Stimulated activated naive CD4-positive, alpha-beta T cell (primary cell): Measurements from ENCODE around the gene CACNA1A.
"Not testable (repeated sequence)": the region's sequence is repeated elsewhere in the genome, so short reads cannot be mapped to it uniquely, and the experiment has no call there.

Experiments
- DNase-seq, 6 experiments: peaks; one replicate each; lab custom pipeline; 2025; lab: John Stamatoyannopoulos, UW

CACNA1A gene

DNA sequence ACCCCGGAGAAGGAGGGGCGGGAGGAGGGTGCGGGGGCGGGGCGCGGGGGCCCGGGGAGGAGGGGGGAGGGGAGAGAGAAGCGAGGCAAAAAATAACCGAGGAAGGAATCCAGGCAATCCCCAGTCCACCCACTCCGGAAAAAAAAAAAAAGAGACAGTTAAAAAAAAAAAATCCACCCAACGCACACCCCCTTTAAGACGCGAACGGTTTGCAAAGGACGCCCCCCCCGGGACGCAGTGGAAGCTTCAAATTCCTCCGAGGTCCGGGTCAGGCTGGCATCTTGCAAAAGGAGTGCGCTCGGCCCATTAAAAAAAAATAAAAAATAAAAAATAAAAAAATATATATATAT, at the start of gene CACNA1A:
CACNA1A (minus strand) TSS at position 9 of the 350 bp plus-strand sequence. CDS start 255 bp downstream, outside the sequence.
- DNase-seq: no peak

DNA sequence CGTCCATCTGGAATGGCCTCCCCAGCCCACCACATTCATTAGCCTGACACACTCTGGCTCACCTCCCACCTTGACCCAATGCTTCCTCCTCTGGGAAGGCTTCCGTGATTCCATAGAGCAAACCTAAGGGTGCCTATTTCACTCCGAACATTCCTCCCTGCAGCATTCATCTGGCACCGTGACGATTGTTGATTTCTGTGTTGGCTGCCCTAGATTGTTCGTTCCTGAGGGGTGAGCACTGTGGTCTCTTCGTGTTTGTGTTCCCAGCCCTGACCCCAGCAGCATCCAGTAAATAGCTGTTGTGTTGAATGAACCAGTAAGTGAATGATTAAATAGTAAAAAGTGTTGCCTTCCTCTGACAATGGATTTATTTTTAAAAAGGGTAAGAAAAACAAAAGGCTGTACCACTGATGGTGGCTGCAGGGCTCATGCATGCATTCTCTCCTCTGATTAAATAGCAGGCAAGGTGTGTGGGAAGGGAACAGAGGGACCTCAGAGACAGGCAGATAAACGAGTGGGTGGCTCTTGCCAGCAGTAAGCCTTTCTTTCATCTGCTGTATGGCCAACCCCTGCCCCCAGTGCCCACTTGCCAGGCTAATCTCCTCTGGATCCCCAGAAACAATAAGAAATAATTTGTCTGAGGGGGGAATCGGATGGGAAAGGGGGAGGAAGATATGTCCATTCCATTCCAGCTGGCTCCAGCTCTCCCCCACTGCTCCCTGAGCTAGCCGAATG, 48.4 kb upstream of the CACNA1A start:
- DNase-seq: no peak

GRCh38 chr19:13553880-13554400, 47.7 kb upstream of the CACNA1A start:
- no peak for DNase-seq

GRCh38 chr19:13548131-13548530, 41.9 kb upstream of the CACNA1A start:
- DNase-seq: no peak

DNA sequence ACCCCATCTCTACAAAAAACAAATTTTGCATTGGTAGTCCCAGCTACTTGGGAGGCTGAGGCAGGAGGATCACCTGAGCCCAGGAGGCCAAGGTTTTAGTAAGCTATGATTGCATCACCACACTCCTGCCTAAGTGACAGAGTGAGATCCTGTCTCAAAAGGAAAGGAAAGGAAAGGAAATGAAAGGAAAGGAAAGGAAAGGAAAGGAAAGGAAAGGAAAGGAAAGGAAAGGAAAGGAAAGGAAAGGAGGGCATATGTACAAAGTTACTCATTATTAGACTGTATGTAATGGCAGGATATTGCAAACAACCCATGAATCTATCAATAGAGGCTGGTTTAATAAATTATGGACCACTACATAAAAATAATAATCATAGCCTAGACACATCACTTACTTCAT, 40.8 kb upstream of the CACNA1A start:
- DNase-seq: no peak

GRCh38 chr19:13544423-13544822, 38.1 kb upstream of the CACNA1A start:
- no peak for DNase-seq

- no peak for DNase-seq
These were observed 35.3 kb upstream of the CACNA1A start for GRCh38 chr19:13541554-13541953.

DNA sequence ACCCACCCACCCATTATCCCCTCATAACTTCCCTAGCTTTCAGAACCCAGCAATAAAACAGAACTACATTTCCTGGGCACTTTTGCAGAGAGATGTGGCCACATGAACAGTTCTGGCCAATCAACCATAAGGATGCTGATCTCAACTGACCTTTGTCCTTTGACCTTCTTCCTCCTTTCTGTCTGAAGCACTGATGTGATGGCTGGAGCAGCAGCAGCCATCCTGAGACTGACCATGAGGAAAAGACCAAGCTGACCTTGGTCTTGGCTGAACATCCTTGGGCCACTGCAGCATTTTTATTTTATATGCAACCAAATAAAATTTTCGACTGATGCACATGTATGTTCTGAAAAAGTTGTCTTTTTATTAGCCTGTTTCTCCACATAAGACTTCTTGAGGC, 33.1 kb upstream of the CACNA1A start:
- no peak for DNase-seq

DNA sequence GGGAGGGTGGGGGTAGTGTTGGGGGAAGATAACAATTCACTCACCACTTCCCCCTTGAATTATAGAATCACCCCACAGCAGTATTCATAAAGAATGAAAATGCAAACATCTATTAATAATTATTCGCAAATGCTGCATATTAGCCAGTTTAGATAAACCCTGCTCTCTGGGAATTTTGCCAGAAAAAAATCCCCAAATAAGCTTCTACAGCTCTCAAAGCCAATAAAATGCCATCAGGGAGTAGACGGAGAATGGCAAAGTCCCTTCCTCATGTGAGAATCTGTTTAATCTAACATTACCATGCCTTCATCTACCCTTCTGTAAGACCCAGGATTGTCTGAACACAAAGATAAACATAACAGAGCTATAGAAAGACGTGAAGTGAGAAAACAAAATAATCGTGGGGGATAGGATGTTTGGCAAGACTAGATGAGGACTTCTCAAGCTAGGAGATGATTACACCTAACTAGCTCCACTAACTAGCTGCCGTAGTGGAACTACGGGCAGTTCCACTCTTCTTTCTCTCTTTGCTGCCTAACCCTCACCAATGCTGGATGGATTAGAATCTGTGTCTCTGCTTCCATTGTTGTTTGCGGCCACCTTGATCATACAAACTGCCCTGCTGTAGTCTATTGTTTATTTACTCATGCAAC, 32.4 kb upstream of the CACNA1A start:
- no peak for DNase-seq

DNA sequence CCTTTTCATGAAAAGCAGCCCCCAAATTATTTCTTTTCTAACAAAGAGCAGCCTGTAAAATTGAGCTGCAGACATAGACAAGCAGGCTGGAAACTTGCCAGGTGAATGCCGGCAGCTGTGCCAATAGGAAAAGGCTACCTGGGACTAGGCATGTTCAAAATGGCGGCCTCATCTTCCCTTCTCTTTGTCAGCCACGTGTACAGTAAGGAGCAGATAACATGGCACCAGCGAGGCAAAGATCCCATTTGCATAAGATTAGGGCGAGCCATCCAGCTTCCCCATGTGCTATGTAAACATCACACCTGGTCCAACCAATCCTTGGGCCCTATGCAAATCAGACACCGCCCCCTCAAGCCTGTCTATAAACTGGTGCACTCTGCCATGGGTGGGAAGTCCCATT, 31.2 kb upstream of the CACNA1A start:
- DNase-seq: no peak

DNA sequence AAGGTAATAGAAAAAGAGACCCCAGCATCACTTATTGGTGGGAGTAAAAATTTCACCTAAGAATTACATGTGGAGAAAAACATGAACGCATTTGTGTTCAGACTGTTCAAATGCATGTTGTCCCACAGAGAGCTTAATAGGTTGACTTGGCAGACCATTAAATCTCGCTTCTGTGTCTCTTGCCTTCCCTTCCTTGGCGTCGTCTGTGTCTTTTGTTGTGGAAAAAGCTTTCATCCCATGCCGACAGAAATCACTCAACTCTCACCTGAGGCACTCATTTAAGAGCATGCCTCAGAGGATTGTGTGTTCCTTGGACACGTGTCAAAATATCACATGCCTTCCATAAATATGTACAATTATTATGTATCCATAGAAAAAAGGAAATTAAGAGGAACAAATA, 24.4 kb upstream of the CACNA1A start:
- no peak for DNase-seq

DNA sequence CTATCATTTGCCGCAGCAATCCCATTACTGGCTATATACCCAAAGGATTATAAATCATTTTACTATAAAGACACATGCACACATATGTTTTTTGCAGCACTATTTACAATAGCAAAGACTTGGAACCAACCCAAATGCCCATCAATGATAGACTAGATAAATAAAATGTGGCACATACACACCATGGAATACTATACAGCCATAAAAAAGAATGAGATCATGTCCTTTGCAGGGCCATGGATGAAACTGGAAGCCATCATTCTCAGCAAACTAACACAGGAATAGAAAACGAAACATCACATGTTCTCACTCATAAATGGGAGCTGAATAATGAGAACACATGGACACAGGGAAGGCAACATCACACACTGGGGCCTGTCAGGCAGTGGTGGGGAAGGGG, 23.4 kb upstream of the CACNA1A start:
- not testable (repeated sequence) for DNase-seq

- no peak for DNase-seq
These were observed 20.3 kb upstream of the CACNA1A start for GRCh38 chr19:13526552-13526951.

DNA sequence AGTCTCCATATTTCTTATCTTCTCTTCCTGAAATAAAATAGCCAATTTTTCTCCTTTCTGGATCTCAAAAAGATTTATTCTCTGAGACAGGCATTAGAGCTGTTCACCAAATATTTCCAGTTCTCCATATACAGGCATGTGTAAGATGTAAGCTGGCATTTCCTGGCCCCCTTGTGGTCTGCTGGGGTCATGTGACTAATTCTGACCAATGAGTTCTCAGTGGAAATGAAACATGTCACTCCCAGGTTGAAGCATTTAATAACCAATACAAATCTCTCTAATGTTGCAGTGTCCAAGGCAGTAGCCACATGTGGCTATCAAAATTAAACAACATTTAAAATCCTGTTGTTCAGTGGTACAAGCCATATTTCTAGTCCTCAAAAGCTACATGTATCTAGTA, 14.8 kb upstream of the CACNA1A start:
- DNase-seq: no peak

DNA sequence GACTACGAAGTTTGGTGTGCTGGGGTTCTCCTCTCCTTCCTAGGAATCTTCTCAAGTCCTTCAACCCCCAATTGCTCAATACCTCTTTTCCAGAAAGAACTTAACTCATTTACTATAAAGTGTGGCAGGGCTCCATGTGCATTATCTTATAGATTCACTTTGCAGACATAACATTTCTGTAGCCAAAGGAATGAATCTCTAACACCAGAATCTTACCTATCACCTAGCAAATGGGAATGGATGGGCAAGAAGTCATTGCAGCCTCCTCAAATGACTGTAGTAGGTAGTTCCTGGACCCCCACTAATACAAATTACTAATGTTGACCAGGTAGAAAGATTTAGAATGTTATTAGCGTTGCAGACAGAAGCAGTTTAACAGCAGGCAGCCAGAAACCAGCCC, 5.7 kb upstream of the CACNA1A start:
- no peak for DNase-seq

GRCh38 chr19:13507053-13507611, 853 bp upstream of the CACNA1A start:
- DNase-seq: no peak

DNA sequence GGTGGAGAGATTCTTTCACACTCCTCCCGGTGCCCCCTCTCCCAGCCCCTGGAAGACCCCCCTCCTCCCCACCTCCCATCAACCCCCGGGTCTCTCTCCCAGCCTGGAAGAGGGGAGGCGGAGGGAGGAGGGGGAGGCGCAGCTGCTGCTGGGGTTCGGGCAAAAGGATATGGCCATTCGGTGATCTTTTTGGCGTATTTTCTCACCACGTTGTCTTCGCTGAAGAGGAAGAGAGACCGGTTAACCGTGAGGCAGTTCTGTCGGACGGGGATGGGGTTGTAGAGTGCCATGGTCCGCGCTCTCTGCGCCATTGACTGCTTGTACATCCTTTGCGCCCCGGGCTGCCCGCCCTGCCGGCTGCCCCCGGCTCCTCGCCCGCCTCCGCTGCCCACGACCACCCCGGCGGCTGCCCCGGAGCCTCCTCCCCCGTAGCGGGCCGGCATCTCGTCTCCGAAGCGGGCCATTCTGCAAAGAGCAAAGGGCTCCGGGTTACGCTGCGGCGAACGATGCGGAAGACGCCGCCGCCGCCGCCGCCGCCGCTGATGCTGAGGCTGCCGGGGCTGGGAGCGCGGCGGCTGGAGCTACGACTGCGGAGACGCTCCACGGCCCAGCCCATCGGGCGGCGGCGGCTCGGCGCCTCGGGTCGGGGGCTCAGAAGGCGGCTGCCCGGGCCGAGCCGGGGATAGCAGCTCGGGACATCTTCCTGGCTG, 363 bp downstream of the CACNA1A start:
- no peak for DNase-seq

GRCh38 chr19:13505164-13505695, 1.0 kb downstream of the CACNA1A start:
- DNase-seq: no peak

DNA sequence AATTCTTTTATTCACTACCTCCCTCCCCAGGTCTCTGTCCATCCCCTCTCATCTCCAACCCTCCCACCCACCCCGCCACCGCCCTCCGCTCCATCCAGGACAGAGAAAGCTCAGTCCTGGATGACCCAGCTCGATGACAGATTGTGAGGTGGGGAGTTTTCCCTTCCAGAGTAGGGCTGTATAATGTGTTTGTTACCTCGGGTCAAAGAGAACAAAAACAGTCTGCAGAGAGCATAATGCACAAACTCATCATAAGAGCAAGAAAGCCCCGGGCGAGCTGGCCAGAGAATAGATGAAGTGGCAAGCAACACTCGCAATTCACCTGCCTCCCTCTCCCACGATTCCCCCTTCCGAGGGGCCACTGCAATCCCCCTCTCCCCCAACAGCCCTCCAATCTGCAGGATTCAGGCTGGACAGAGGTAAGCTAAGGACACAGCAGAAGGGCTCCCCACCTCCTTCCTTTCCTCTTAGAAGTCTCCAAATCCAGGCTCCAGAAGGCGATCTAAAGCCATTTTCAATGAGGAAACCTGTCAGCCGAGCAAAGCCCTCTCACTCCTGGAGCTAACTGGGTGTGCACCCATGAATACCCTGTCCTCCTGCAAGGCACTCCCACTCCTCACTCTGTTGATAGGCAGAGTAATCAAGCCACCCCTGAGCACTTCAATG, 2.6 kb downstream of the CACNA1A start:
- DNase-seq: no peak

DNA sequence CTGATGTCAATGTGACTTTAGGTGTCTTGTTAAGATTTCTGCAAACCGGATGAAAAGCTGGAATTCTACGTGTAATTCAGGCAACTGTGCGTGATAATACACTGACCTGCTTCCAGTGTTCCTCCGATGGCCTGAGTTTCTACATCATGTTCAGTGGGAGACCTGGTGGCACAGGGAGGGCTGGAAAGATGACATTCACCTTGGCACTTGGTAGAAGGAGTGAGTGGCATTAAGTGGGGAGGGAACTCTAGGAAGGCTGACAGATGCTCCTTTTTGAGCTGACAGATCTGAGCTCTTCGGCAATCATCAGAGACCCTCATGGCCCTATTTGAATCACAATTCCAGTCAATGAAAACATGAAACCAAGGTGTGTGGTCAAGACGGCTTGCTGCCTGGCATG, 4.0 kb downstream of the CACNA1A start:
- no peak for DNase-seq

DNA sequence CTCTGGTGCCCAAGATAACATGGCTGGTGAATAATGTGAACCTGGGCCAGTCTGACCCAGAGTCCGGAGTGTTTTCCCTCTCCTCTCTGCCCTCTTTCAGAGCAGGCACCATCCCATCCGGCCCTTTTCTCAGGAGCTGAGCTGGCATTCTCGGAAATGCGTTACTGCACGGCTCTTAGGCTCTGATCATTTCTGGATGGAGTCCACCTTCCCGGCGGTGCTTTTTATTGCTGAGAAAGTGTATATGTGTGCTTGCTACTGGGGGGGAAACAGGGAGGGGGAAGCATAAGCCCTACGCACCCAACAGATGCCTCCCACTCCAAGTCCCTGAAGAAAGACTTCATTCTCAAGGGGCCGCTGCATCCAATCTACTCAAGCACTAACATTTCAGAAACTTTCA, 6.6 kb downstream of the CACNA1A start:
- DNase-seq: no peak
